Right lobe of liver (tissue), 4 donors: ENCODE measurements around the gene DRAM1.
"Not testable (repeated sequence)": the region's sequence is repeated elsewhere in the genome, so short reads cannot be mapped to it uniquely, and the experiment has no call there.

ENCODE experiments used
- POLR2A ChIP-seq: fragments of 450-650 bp; IDR thresholded peaks from one replicate; pipeline ENCODE4 v1.6.1; 2017; ENCODE audit warnings: antibody characterized with exemption, mild to moderate bottlenecking
- TF ChIP-seq, protein P1 (sequence below), 4 donors: fragments of 200-600 bp in 3 of 4; fragments of 450-650 bp in 1 of 4; IDR thresholded peaks; one replicate each; pipeline versions ENCODE4 v1.5.1 to v1.8.0; 2016 to 2022; ENCODE audit warnings: antibody characterized with exemption in 4 of 4, mild to moderate bottlenecking in 2 of 4
- donor health status: DM: no; HTN: no; CAD: no.
- donor health status: DM: no; HTN: no; CAD: no.
- donor health status: DM: no; HTN: yes; CAD: no.

DNA sequence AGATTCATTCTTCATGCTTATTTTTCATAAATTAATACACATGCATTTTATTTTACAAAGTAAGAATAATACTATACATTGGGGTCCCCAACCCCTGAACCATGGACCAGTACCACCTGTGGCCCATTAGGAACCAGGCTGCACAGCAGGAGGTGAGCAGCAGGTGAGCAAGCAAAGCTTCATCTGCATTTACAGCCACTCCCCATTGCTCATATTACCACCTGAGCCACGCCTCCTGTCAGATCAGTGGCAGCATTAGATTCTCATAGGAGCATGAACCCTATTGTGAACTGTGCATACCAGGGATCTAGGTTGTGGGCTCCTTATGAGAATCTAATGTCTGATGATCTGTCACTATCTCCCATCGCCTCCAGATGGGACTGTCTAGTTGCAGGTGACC, 15.7 kb upstream of the DRAM1 start:
- TF ChIP-seq, protein P1, sequence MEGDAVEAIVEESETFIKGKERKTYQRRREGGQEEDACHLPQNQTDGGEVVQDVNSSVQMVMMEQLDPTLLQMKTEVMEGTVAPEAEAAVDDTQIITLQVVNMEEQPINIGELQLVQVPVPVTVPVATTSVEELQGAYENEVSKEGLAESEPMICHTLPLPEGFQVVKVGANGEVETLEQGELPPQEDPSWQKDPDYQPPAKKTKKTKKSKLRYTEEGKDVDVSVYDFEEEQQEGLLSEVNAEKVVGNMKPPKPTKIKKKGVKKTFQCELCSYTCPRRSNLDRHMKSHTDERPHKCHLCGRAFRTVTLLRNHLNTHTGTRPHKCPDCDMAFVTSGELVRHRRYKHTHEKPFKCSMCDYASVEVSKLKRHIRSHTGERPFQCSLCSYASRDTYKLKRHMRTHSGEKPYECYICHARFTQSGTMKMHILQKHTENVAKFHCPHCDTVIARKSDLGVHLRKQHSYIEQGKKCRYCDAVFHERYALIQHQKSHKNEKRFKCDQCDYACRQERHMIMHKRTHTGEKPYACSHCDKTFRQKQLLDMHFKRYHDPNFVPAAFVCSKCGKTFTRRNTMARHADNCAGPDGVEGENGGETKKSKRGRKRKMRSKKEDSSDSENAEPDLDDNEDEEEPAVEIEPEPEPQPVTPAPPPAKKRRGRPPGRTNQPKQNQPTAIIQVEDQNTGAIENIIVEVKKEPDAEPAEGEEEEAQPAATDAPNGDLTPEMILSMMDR (IDR thresholded peaks at IDR 0.05), result not testable (repeated sequence)
- not testable (repeated sequence) for TF ChIP-seq POLR2A
